Transverse colon (tissue), 4 donors: Measurements from ENCODE around the gene GRIN3B. TPM values are rescaled to one million over a fixed set of nuclear protein-coding genes. Genes with fewer than 3 reads are reported as not detected.

Experiments used
- DNase-seq: peaks from one replicate; pipeline ENCODE4 v3.0.0-alpha.2; 2019
- H3K27ac ChIP-seq, 4 donors: fragments of 200-600 bp; sonication (generic); 2 replicates each; pipeline ENCODE4 v1.5.1; 2016 to 2018; ENCODE audit warnings: inconsistent platforms in 4 of 4
- H3K27me3 ChIP-seq: fragments of 200-600 bp; sonication (generic); 2 replicates; pipeline ENCODE4 v1.5.1; 2017; ENCODE audit warnings: inconsistent platforms
- H3K36me3 ChIP-seq, 4 donors: fragments of 200-600 bp; sonication (generic); 2 replicates each; pipeline ENCODE4 v1.5.1; 2017 to 2019; ENCODE audit warnings: inconsistent platforms in 4 of 4
- H3K4me1 ChIP-seq, 4 donors: fragments of 200-600 bp; sonication (generic); 2 replicates each; pipeline ENCODE4 v1.5.1; 2017 to 2020; ENCODE audit warnings: inconsistent platforms in 4 of 4
- H3K4me3 ChIP-seq, 4 donors: fragments of 200-600 bp; sonication (generic); 1 replicate in 1 of 4; 2 replicates in 3 of 4; pipeline versions ENCODE4 v1.5.1 to v1.6.1; 2017 to 2019; ENCODE audit warnings: inconsistent platforms in 4 of 4
- H3K9me3 ChIP-seq, 2 donors: fragments of 200-600 bp; sonication (generic); 2 replicates each; pipeline ENCODE4 v1.5.1; 2017 to 2019; ENCODE audit warnings: inconsistent platforms in 2 of 2
- EP300 ChIP-seq: sonication (generic); formaldehyde crosslinking; IDR thresholded peaks from one replicate; pipeline ENCODE4 v1.6.1; 2017; ENCODE audit warnings: antibody characterized with exemption, low read depth
- POLR2A ChIP-seq: fragments of 450-650 bp; IDR thresholded peaks from one replicate; pipeline ENCODE4 v1.6.1; 2016; ENCODE audit warnings: antibody characterized with exemption, mild to moderate bottlenecking, moderate library complexity
- POLR2AphosphoS5 ChIP-seq, 3 donors: sonication (generic); formaldehyde crosslinking; IDR thresholded peaks; one replicate each; pipeline ENCODE4 v1.6.1; 2016; ENCODE audit warnings: antibody characterized with exemption in 3 of 3
- WGBS, 2 donors: methylation state at CpG; one replicate each; pipeline ENCODE4 v1.1.5; 2018; ENCODE audit warnings: low coverage in 1 of 2; 5-methylcytosine and 5-hydroxymethylcytosine counted together
- in situ Hi-C, 4 donors: fragments of 200-750 bp; cut with MboI; loops; one replicate each; pipeline versions ENCODE4 v1.15.0 to v1.15.1; 2017; ENCODE audit warnings: low sequenced_read_pairs in 3 of 4, low pct_ligation_motif_present in 1 of 4, low pct_unique_long_range_greater_than_20kb in 1 of 4
- intact Hi-C: fragments of 100-400 bp; cut with DNase I; formaldehyde crosslinking; loops from one replicate; pipeline ENCODE4 v1.15.1; 2023; ENCODE audit warnings: low total_unique reads
- total RNA-seq, 4 donors: library from RNA; depleted of rRNA; stranded (reverse); fragments of >200 nt; gene quantifications; one replicate each; pipeline ENCODE4 v1.1.0, GENCODE V29; 2016
- TF ChIP-seq, protein P1 (sequence below), 5 experiments: fragments of 200-600 bp in 3 of 5; fragments of 450-650 bp in 2 of 5; sonication (generic) in 3 of 5; IDR thresholded peaks; 1 replicate in 2 of 5; 2 replicates in 3 of 5; pipeline ENCODE4 v1.5.1; 2016 to 2017; ENCODE audit warnings: antibody characterized with exemption in 5 of 5, inconsistent platforms in 3 of 5, mild to moderate bottlenecking in 2 of 5, moderate library complexity in 1 of 5

GRIN3B gene
- total RNA-seq, 4 donors from 2014 or later: 1.6 TPM; not detected in 3

DNA sequence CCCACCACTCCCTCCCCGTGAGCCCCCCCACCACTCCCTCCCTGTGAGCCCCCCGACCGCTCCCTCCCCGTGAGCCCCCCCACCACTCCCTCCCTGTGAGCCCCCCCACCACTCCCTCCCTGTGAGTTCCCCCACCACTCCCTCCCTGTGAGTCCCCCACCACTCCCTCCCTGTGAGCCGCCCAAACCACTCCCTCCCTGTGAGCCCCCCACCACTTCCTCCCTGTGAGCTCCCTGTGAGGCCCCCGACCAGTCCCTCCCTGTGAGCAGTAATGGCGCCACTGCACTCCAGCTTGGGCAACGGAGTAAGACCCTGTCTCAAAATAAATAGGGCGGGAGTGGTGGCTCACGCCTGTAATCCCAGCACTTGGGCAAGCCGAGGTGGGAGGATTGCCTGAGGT is 49.6 kb downstream of the GRIN3B start:
- Histone ChIP-seq H3K4me3 (no peak overlapping the region), H3K9me3 (no peaks in the 10 kb centered on the region), H3K4me1 (peaks cover 0 to 4% (median 0%) of the 10 kb centered on the region in 4 donors), H3K27ac (no peak overlapping the region), H3K27me3 (no peaks in the 10 kb centered on the region), H3K36me3 (no peaks in the 10 kb centered on the region)
- in situ Hi-C loops (no loop called here), intact Hi-C loops (no loop called here)
- TF ChIP-seq POLR2AphosphoS5 (IDR thresholded peaks at IDR 0.05): no peak
- TF ChIP-seq EP300: no peak
- TF ChIP-seq, protein P1, sequence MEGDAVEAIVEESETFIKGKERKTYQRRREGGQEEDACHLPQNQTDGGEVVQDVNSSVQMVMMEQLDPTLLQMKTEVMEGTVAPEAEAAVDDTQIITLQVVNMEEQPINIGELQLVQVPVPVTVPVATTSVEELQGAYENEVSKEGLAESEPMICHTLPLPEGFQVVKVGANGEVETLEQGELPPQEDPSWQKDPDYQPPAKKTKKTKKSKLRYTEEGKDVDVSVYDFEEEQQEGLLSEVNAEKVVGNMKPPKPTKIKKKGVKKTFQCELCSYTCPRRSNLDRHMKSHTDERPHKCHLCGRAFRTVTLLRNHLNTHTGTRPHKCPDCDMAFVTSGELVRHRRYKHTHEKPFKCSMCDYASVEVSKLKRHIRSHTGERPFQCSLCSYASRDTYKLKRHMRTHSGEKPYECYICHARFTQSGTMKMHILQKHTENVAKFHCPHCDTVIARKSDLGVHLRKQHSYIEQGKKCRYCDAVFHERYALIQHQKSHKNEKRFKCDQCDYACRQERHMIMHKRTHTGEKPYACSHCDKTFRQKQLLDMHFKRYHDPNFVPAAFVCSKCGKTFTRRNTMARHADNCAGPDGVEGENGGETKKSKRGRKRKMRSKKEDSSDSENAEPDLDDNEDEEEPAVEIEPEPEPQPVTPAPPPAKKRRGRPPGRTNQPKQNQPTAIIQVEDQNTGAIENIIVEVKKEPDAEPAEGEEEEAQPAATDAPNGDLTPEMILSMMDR (IDR thresholded peaks at IDR 0.05): no peak
- TF ChIP-seq POLR2A: no peak
- no peak for DNase-seq
- WGBS, 2 donors: 70% methylated on average over 6 of the region's 11 CpGs; no CpG with 5 or more reads in 1 of the 2 donors

DNA sequence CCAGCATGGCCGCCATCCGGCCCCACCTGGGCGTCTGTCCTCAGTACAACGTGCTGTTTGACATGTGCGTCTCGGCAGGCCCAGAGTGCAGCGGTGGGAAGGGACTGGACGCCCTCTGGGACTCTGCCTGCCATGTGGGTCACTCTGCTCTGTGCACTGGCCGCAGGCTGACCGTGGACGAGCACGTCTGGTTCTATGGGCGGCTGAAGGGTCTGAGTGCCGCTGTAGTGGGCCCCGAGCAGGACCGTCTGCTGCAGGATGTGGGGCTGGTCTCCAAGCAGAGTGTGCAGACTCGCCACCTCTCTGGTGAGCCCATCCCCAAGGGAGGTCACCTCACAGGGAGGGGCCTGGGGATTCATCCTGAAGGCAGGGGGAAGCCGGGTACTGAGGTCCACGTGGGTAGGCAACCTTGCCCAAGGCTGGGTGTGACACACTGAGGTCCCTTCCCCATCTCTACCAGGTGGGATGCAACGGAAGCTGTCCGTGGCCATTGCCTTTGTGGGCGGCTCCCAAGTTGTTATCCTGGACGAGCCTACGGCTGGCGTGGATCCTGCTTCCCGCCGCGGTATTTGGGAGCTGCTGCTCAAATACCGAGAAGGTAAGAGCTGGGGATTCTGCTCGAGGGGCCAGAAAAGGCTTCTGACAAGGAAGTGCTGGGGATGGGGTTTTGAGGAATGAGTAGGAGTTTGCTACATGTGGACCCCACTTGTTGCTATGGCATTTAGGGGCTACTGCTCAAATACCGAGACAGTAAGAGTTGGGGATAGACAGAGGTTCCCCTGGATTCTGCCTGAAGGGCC is 51.0 kb downstream of the GRIN3B start:
- TF ChIP-seq, protein P1 (IDR thresholded peaks at IDR 0.05): no peak
- TF ChIP-seq POLR2A: no peak
- TF ChIP-seq EP300: no peak
- no peak for TF ChIP-seq POLR2AphosphoS5 (IDR thresholded peaks at IDR 0.05)
- Histone ChIP-seq H3K27me3 (no peaks in the 10 kb centered on the region), H3K4me3 (no peak overlapping the region), H3K9me3 (no peaks in the 10 kb centered on the region), H3K4me1 (peaks cover 0 to 4% (median 0%) of the 10 kb centered on the region in 4 donors), H3K27ac (no peak overlapping the region), H3K36me3 (no peaks in the 10 kb centered on the region)
- in situ Hi-C loops: no loop called here
- intact Hi-C loops: no loop called here
- DNase-seq: no peak
- 92% methylated on average over 20 of the region's 31 CpGs; no CpG with 5 or more reads in 1 of the 2 donors for WGBS, 2 donors

DNA sequence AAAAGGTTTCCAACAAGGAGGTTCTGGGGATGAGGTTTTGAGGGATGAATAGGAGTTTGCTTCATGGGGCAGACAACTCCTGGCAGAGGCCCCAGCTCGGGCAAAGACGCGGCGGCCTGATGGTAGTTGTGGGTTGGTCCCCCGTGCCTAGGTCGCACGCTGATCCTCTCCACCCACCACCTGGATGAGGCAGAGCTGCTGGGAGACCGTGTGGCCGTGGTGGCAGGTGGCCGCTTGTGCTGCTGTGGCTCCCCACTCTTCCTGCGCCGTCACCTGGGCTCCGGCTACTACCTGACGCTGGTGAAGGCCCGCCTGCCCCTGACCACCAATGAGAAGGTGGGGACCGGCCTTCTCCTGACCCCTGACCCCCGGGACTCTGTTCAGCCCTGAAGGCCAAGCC is 51.6 kb downstream of the GRIN3B start:
- intact Hi-C loops: no loop called here
- WGBS, 2 donors: 89% methylated on average over 14 of the region's 17 CpGs; no CpG with 5 or more reads in 1 of the 2 donors
- Histone ChIP-seq H3K27me3 (no peaks in the 10 kb centered on the region), H3K27ac (no peak overlapping the region), H3K4me3 (no peak overlapping the region), H3K36me3 (no peaks in the 10 kb centered on the region), H3K4me1 (peaks cover 0 to 3% (median 0%) of the 10 kb centered on the region in 4 donors), H3K9me3 (peaks cover 0 to under 1% of the 10 kb centered on the region in 2 donors)
- DNase-seq: no peak
- TF ChIP-seq EP300 (no peak), POLR2A (no peak), POLR2AphosphoS5 (IDR thresholded peaks at IDR 0.05) (no peak)
- TF ChIP-seq, protein P1 (IDR thresholded peaks at IDR 0.05): no peak
- in situ Hi-C loops: no loop called here

DNA sequence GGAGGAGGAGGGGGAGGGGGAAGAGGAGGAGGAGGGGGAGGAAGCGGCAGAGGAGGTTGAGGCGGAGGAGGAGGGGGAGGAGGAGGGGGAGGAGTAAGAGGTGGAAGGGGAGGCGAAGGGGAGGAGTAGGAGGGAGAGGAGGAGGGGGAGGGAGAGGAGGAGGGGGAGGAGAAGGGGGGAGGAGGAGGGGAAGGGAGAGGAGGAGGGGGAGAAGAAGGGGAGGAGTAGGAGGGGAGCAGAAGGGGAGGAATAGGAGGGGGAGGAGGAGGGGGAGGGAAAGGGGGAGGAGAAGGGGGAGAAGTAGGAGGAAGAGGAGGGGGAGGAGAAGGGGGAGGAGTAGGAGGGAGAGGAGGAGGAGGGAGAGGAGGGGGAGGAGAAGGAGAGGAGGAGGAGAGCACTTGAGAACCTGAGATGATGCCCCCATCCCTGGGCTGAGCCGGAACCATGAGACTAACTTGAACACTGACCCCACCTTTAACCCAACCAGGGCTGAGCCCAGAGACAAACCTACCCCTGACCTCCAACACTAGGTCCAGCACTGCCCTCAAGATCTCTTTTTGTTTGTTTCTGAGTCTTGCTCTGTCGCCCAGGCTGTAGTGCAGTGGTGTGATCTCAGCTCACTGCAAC is 52.2 kb downstream of the GRIN3B start:
- TF ChIP-seq POLR2AphosphoS5 (IDR thresholded peaks at IDR 0.05) (no peak), EP300 (no peak), POLR2A (no peak)
- TF ChIP-seq, protein P1 (IDR thresholded peaks at IDR 0.05): no peak
- intact Hi-C loops (no loop called here), in situ Hi-C loops (no loop called here)
- peaks cover 0 to 7% of the 10 kb centered on the region in 2 donors for H3K9me3 ChIP-seq
- H3K4me3 ChIP-seq: no peak overlapping the region
- H3K27me3 ChIP-seq: no peaks in the 10 kb centered on the region
- no peak overlapping the region for H3K27ac ChIP-seq
- H3K4me1 ChIP-seq: no peaks in the 10 kb centered on the region
- 76% methylated on average over 2 of the region's 5 CpGs; no CpG with 5 or more reads in 1 of the 2 donors for WGBS, 2 donors
- no peaks in the 10 kb centered on the region for H3K36me3 ChIP-seq
- no peak for DNase-seq
